Spleen (tissue), 11 donors: ENCODE data around the gene TPO. TPM values are rescaled to one million over a fixed set of nuclear protein-coding genes. Genes with fewer than 3 reads are reported as not detected.
A peak's percentile ranks its signal among the peaks of the same experiment; 100 is the strongest.

Experiments
- DNase-seq: peaks from one replicate; pipeline ENCODE4 v3.0.0-alpha.2; 2020
- H3K27ac ChIP-seq, 8 donors: fragments of 200-600 bp; sonication (generic) in 7 of 8; 1 replicate in 4 of 8; 2 replicates in 4 of 8; pipeline versions ENCODE4 v1.5.0 to v1.8.0; 2016 to 2021; ENCODE audit warnings: inconsistent platforms in 4 of 8, mild to moderate bottlenecking in 4 of 8, moderate library complexity in 1 of 8
- H3K27me3 ChIP-seq, 7 donors: fragments of 200-600 bp; sonication (generic) in 6 of 7; replicated peaks in 1 of 7; 1 replicate in 4 of 7; 2 replicates in 3 of 7; pipeline versions ENCODE4 v1.5.0 to v1.8.0; 2016 to 2021; ENCODE audit warnings: inconsistent platforms in 3 of 7, mild to moderate bottlenecking in 1 of 7
- H3K36me3 ChIP-seq, 6 donors: fragments of 200-600 bp; sonication (generic) in 5 of 6; 1 replicate in 4 of 6; 2 replicates in 2 of 6; pipeline versions ENCODE4 v1.5.0 to v1.8.0; 2016 to 2021; ENCODE audit warnings: inconsistent platforms in 2 of 6
- H3K4me1 ChIP-seq, 6 donors: fragments of 200-600 bp; sonication (generic) in 5 of 6; 1 replicate in 3 of 6; 2 replicates in 3 of 6; pipeline versions ENCODE4 v1.5.0 to v1.8.0; 2016 to 2021; ENCODE audit warnings: inconsistent platforms in 3 of 6
- H3K4me3 ChIP-seq, 8 donors: fragments of 200-600 bp; sonication (generic) in 7 of 8; 1 replicate in 4 of 8; 2 replicates in 4 of 8; pipeline versions ENCODE4 v1.5.0 to v1.8.0; 2016 to 2021; ENCODE audit warnings: inconsistent platforms in 4 of 8, mild to moderate bottlenecking in 4 of 8, moderate library complexity in 2 of 8
- H3K9me3 ChIP-seq, 8 donors: fragments of 200-600 bp; sonication (generic) in 7 of 8; 1 replicate in 4 of 8; 2 replicates in 4 of 8; pipeline versions ENCODE4 v1.5.0 to v1.8.0; 2016 to 2021; ENCODE audit warnings: inconsistent platforms in 4 of 8
- POLR2A ChIP-seq, 3 donors: fragments of 450-650 bp; IDR thresholded peaks; one replicate each; pipeline ENCODE4 v1.5.1; 2017; ENCODE audit warnings: antibody characterized with exemption in 3 of 3, mild to moderate bottlenecking in 1 of 3
- POLR2AphosphoS5 ChIP-seq, 3 donors: sonication (generic); formaldehyde crosslinking; IDR thresholded peaks; one replicate each; pipeline ENCODE4 v1.5.1; 2017; ENCODE audit warnings: antibody characterized with exemption in 3 of 3
- WGBS, 5 donors: extraction: QIAGEN DNeasy Blood & Tissue Kit in 3 of 5; methylation state at CpG; one replicate each; pipeline versions ENCODE4 v1.1.5 to v1.1.7; 2013 to 2018; 5-methylcytosine and 5-hydroxymethylcytosine counted together
- intact Hi-C: fragments of 100-400 bp; cut with DNase I; formaldehyde crosslinking; loops from one replicate; pipeline ENCODE4 v1.15.0; 2023; ENCODE audit warnings: low total_unique reads
- polyA plus RNA-seq, 3 donors: library from polyadenylated mRNA; stranded (reverse); fragments of 200-250 nt; gene quantifications; one replicate each; pipeline ENCODE4 v1.2.1, GENCODE V29; 2013
- total RNA-seq, 7 donors: library from RNA; depleted of rRNA in 3 of 7; stranded (reverse); fragments of >200 nt in 3 of 7; fragmentation: NEBNext Ultra II Directional in 4 of 7; extraction: Animal tissue kit (Norgen Biotek cat#: 25700) in 4 of 7; gene quantifications; one replicate each; pipeline versions ENCODE4 v1.1.0 to v1.2.1, GENCODE V29; 2016 to 2021
- TF ChIP-seq, protein P1 (sequence below), 11 experiments: fragments of 200-600 bp in 7 of 11; fragments of 450-650 bp in 4 of 11; sonication (generic) in 4 of 11; IDR thresholded peaks in 8 of 11; conservative IDR thresholded peaks in 3 of 11; 1 replicate in 7 of 11; 2 replicates in 4 of 11; pipeline versions ENCODE4 v1.4.0 to v1.8.0; 2016 to 2021; ENCODE audit warnings: antibody characterized with exemption in 11 of 11, inconsistent platforms in 4 of 11, mild to moderate bottlenecking in 1 of 11
- donor health status: healthy with polysubstance abuse.
- donor health status: DM: no; HTN: no; CAD: no; lungs with moderate emphysema.
- donor health status: DM: no; HTN: no; CAD: no.
- donor health status: Bipolar disorder and iron deficiency.
- donor health status: healthy.
- donor health status: DM: no; HTN: no; CAD: no.
- donor health status: DM: yes; HTN: yes; CAD: no.

Gene TPO
- total and polyA plus RNA-seq, 10 donors: 14.4 to 127 (median 49.0) TPM

- H3K27me3 ChIP-seq: no peaks in the 10 kb centered on the region
- peaks cover 0 to 13% (median 0%) of the 10 kb centered on the region in 6 donors for H3K36me3 ChIP-seq
- TF ChIP-seq POLR2AphosphoS5 (IDR thresholded peaks at IDR 0.05): peak in 1 of 3 donors; percentile 13
- no peak for TF ChIP-seq POLR2A (IDR thresholded peaks at IDR 0.05)
- WGBS, 5 donors: 76 to 92% (median 84%) methylated on average over 26 to 27 of the region's 27 CpGs
- no peak overlapping the region for H3K4me3 ChIP-seq
- H3K9me3 ChIP-seq: no peaks in the 10 kb centered on the region
- intact Hi-C loops: no loop called here
- H3K27ac ChIP-seq: peak overlapping the region in 3 of 8 donors; percentile 5 to 68 (median 8)
- peaks cover 0 to 18% (median 0%) of the 10 kb centered on the region in 6 donors for H3K4me1 ChIP-seq
- peak; percentile 72 for DNase-seq
These were observed 88.0 kb downstream of the TPO start for GRCh38 chr2:1501038-1501851.

- intact Hi-C loops: no loop called here
- Histone ChIP-seq H3K27me3 (no peaks in the 10 kb centered on the region), H3K9me3 (no peaks in the 10 kb centered on the region), H3K4me1 (peaks cover 0 to 18% (median 0%) of the 10 kb centered on the region in 6 donors), H3K27ac (peak overlapping the region in 3 of 8 donors; percentile 65 to 78 (median 68)), H3K36me3 (peaks cover 0 to 11% (median 0%) of the 10 kb centered on the region in 6 donors), H3K4me3 (no peak overlapping the region)
- DNase-seq: peak; percentile 28
- WGBS, 5 donors: 84 to 94% (median 89%) methylated on average over 6 of the region's 6 CpGs
- no peak for TF ChIP-seq POLR2AphosphoS5 (IDR thresholded peaks at IDR 0.05)
- TF ChIP-seq, protein P1, sequence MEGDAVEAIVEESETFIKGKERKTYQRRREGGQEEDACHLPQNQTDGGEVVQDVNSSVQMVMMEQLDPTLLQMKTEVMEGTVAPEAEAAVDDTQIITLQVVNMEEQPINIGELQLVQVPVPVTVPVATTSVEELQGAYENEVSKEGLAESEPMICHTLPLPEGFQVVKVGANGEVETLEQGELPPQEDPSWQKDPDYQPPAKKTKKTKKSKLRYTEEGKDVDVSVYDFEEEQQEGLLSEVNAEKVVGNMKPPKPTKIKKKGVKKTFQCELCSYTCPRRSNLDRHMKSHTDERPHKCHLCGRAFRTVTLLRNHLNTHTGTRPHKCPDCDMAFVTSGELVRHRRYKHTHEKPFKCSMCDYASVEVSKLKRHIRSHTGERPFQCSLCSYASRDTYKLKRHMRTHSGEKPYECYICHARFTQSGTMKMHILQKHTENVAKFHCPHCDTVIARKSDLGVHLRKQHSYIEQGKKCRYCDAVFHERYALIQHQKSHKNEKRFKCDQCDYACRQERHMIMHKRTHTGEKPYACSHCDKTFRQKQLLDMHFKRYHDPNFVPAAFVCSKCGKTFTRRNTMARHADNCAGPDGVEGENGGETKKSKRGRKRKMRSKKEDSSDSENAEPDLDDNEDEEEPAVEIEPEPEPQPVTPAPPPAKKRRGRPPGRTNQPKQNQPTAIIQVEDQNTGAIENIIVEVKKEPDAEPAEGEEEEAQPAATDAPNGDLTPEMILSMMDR (IDR thresholded peaks at IDR 0.05 in 8 of 11, conservative IDR thresholded peaks at IDR 0.05 in 3 of 11): no peak
- TF ChIP-seq POLR2A (IDR thresholded peaks at IDR 0.05): no peak
These were observed 88.7 kb downstream of the TPO start for GRCh38 chr2:1501991-1502390.

GRCh38 chr2:1502891-1503304 lies 89.6 kb downstream of the TPO start:
- Histone ChIP-seq H3K9me3 (no peaks in the 10 kb centered on the region), H3K27ac (peak overlapping the region in 6 of 8 donors; percentile 54 to 78 (median 66)), H3K4me3 (no peak overlapping the region), H3K4me1 (peaks cover 0 to 18% (median 0%) of the 10 kb centered on the region in 6 donors), H3K36me3 (peaks cover 0 to 11% (median 0%) of the 10 kb centered on the region in 6 donors), H3K27me3 (no peaks in the 10 kb centered on the region)
- TF ChIP-seq POLR2A (IDR thresholded peaks at IDR 0.05) (no peak), POLR2AphosphoS5 (IDR thresholded peaks at IDR 0.05) (no peak)
- TF ChIP-seq, protein P1 (IDR thresholded peaks at IDR 0.05 in 8 of 11, conservative IDR thresholded peaks at IDR 0.05 in 3 of 11): no peak
- DNase-seq: peak; percentile 67
- intact Hi-C loops: no loop called here
- 87 to 92% (median 89%) methylated on average over 8 to 15 of the region's 15 CpGs for WGBS, 5 donors

GRCh38 chr2:1503471-1504310 lies 90.4 kb downstream of the TPO start:
- H3K27ac ChIP-seq: peak overlapping the region in 6 of 8 donors; percentile 54 to 78 (median 66)
- peak; percentile 77 for DNase-seq
- H3K36me3 ChIP-seq: peaks cover 0 to 4% (median 0%) of the 10 kb centered on the region in 6 donors
- no peaks in the 10 kb centered on the region for H3K9me3 ChIP-seq
- H3K4me3 ChIP-seq: peak overlapping the region in 1 of 8 donors; percentile 11
- WGBS, 5 donors: 65 to 74% (median 73%) methylated on average over 19 to 36 of the region's 36 CpGs
- TF ChIP-seq POLR2A (IDR thresholded peaks at IDR 0.05): no peak
- peak; percentile 38 to 61 (median 55) for TF ChIP-seq POLR2AphosphoS5 (IDR thresholded peaks at IDR 0.05)
- TF ChIP-seq, protein P1 (IDR thresholded peaks at IDR 0.05 in 8 of 11, conservative IDR thresholded peaks at IDR 0.05 in 3 of 11): no peak
- intact Hi-C loops: no loop called here
- peaks cover 0 to 18% (median 0%) of the 10 kb centered on the region in 6 donors for H3K4me1 ChIP-seq
- H3K27me3 ChIP-seq: no peaks in the 10 kb centered on the region
